Dermis microvascular lymphatic vessel endothelial cell (primary cell): ENCODE measurements around the gene FAM200C. TPM values are rescaled to one million over a fixed set of nuclear protein-coding genes. Genes with fewer than 3 reads are reported as not detected.

Source experiments
- DNase-seq, 2 donors: peaks; one replicate each; pipeline versions ENCODE4 v3.0.0 to v3.0.0-alpha.2; 2010; ENCODE audit warnings: low read depth in 2 of 2
- total RNA-seq: library from RNA; depleted of rRNA; stranded (reverse); fragments of >200 nt; gene quantifications from 2 replicates; pipeline ENCODE4 v1.2.1, GENCODE V29; 2014

The FAM200C gene
- total RNA-seq, 1 donor from 2014 or later: 3.1 TPM

DNA sequence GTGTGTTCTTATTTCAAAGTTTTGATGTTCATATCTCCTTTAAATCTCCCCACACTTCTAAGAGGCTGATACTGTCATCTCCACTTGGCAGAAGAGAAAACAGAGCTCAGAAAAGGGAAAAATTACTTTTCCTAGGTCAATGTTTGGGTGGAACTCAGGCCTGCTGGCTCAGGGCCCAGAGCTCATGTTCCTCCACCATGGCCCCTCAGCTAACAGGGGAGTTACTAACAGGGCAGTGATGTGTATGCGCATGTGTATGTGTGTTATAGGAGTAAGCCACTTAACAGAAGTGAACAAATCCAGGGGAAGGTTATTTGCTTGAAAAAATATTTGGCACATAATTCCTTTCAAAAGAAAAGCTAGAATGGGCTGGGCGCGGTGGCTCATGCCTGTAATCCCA is 32.0 kb downstream of the FAM200C start:
- no peak for DNase-seq

DNA sequence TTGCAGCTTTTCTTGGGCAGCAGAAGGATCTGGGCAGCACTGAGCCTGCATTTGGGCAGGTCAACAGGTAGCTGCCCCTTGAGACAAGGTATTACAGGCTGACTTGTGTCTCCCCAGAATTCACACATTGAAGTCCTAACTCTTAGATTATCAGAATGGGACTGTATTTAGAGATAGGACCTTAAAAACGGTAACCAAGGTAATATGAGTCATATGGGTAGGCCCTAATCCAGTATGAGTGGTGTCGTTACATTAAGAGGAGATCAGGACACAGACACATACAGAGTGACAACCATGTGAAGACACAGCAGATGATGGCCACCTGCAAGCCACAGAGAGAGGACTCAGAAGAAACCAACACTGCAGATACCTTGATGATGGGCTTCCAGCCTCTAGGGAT is 32.6 kb downstream of the FAM200C start:
- no peak for DNase-seq

DNA sequence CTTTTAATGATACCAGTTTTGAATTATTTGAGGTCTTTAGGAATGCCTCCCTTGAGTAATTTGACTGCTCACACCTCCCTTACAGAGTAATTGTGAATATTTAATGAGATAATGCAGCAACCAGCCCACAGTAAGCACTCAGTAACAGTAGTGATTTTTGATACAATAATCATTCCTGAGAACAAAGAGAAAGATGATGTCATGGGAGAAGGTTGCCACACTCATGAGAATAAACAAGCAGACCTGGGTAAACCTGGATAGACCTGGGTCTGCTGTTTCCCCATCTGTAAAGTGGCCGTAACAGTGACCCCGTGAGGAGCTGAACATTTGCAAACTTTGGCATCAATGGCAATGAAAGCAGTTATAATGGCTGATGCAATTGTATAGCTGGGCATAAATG is 33.6 kb downstream of the FAM200C start:
- DNase-seq: no peak

DNA sequence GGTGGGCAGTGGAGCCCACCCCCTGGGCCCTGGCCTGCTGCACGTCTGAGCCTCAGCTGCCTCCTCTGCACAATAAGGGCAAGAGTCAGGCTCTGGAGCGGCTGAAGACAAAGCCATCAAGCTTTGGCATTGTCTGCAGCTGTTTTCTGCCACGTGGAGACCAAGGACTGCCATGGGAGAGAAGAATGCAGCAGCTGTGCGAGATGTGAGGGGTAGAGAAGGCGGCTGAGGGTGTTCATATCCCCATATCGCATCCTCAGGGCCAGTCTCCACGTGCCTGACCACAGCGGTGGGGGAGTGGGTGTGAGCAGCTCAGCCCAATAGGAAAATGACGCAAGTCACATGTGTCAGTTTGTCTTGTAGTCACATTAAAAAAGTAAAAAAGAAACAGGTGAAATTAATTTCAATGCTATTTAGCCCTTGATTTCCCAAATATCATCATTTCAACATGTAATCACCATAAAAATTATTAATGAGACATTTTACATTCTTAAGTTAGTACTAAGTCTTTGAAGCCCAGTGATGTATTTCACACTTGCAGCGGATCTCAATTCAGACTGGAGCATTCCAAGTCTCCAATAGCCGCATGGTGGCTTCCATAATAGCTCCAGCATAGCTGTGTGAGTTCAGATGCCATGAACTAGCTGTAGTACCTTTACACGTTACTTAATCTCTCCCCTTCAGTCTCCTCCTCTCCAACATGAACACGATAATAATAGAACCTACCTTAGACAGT is 36.0 kb downstream of the FAM200C start:
- no peak for DNase-seq

DNA sequence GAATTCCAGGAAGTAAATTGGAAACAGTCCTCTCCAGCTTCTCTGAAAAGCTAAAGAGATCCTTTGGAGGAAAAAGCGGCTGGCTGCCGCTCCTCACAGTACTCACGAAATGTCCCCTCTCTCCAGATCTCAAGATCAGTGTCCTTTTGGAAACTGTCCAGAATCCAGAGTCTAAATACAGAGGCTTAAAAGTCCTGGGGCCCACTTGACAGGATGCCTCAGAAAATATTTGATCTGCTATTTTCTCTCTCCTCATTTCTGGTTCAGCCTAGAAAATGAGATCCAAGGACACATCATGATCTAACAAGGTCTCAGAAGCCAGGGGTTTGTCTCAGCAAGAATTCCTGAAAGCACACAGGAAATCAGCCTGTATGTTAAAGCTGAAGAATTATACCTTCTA is 36.6 kb downstream of the FAM200C start:
- no peak for DNase-seq

DNA sequence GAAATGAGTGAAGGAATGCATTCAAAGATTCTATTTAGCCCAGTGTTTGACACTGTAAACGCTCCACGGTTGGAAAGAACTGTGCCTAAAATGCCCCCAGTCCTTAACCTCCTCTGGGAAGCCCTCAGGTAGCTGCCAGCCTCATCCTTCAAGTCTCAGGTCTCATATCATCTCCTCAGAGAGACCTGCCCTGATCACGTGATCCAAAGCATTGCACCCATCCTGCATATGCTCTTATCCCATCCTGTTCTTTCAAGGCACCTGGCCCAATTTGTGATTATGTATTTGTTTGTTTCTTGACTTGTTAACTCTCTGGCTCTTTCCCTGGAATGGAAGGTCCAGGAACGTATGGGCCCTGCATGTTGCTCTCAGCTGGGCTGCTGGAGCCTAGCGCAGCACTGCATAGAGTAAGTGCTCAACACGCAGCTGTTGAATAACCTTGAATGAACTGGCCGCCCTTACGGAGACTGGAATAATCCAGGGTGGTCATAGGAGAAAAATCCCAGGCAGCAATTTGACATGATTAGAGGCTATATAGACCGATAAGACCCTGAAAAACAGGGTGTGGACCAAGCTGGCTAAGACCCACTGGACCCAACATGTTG is 38.1 kb downstream of the FAM200C start:
- no peak for DNase-seq

DNA sequence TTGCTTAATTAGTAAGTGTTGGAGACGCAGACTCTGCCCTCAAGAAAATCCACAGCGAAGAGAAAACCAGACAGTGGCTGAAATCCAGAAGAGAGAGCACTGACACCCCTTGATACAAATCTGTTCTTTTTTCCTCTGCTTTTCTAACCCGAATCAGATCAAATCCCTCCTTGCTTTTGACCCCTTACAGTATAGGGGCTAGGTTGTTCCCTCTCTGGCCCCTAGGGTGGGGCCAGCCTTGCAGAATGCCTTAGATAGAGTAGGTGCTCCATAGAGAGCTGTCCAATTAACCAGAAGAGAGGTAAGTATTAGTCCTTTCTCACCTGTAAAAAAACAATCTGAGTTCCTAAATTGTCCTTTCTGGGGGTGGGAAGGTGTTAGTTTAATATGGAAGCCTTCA is 39.5 kb downstream of the FAM200C start:
- no peak for DNase-seq

DNA sequence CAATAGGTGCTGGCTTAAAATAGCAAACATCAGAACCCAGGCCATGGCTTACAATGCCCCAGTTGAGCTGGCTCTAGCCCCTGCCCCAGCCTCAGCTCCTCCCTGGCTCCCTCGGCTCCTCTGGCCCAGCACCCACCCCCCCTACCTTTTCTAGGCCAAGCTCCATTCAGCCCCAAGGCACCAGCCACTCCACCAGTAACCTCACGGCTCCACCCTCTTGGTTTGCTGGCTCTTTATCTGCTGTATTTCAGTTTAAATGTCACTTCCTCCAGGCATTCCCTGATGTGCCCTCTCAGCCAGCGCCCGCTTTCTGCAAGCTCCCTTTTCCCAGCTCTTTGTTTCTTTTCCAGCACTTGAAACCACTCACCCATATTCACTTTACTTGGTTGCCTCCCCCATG is 40.0 kb downstream of the FAM200C start:
- DNase-seq: no peak

DNA sequence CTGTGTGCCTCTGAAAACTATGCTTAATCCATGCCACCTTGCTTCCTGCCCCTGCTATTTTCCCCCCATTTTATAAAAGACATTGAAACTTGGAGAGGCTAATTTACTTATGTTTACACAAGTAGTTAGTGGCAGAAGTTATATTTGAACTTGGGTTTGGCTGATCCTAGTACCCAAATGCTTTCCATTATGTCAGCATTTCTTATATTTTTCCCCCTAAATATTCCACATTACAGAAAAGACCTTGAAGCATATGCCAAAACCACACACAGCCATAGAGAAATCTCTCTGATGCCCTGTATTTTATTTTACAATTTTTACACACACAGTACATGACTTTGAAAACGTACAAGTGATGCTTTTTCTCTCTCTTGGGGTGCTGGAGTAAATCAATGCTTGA is 40.6 kb downstream of the FAM200C start:
- no peak for DNase-seq

DNA sequence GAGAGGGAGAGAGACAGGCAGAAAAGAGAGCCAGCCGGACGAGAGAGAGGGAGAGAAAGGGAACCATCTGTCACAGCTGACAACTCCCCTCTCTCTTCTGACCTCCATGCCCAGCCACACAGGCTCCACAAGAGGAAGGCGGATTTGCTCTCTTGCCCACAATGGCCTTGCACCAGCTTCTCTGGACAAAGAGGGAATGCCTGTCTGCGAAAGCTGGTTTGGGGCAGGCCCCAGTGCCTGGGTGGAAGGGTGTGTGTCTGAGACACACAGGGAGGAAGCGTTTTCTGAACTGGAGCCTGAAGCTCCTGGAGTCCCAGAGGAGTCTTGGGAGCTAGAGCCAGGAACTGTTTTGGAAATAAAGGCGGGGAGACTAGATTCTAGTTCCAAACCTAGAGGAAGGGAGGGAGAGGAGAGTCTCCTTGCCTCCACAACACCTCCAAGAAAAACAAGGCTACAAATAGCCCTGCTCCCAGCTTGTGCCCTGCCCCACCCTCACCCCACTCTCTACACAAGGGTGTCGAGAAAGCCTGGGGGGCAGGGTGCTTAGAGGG is 41.9 kb downstream of the FAM200C start:
- no peak for DNase-seq

DNA sequence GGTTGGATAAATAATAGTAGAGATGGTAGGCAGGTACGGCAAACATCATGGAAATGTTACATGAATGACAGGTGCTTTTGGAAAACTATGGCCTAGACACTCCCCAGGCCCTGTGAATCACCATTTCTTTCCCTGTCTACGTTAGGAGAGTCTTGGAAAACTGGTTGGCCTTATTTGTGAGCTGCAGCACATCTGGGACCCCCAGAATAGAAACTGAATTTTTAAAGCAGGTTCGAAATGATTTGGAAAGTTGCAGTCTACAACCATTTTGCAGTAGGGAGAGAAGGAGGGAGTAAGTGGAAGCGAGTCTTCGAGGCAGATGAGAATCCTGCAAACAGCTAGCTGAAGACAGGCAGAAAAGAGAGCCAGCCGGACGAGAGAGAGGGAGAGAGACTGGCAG is 42.5 kb downstream of the FAM200C start:
- no peak for DNase-seq

DNA sequence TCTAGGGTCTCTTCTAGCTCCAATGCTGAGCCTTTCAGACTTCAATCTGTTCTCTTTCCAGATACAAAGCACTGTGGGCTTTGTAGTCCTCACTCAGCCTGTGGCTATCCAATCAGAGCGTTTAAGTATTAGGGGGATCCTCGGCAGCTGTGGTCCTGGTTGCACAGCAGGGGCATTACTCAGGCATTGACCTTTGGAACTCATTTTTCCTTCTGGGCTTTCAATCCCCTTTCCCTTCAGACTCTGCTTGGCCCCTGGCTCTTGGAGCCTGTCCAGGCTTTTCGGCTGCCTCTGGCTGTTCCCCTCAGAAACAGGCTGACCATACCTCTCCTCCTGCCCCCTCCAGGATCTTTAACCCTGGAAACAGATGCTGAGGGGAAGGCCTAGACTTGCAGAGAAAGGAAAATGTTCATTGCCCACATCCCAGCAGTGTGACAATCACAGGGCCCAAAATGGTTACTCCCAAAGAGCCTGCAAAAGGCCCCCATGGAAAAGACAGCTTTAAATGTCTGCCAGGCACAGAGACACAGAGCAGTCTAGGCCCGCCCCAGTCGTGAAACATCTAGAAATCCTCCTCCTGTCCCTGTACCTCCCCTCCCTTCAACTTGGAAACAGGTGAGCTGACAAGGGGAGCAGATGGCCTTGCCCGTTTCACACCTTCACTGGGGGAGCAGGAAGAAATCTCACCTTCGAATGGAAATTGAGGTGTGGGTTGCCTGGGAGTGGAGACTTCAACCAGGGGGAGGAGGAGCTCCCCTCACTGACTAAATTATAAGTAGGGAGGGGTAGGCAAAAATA is 43.1 kb downstream of the FAM200C start:
- DNase-seq: no peak

DNA sequence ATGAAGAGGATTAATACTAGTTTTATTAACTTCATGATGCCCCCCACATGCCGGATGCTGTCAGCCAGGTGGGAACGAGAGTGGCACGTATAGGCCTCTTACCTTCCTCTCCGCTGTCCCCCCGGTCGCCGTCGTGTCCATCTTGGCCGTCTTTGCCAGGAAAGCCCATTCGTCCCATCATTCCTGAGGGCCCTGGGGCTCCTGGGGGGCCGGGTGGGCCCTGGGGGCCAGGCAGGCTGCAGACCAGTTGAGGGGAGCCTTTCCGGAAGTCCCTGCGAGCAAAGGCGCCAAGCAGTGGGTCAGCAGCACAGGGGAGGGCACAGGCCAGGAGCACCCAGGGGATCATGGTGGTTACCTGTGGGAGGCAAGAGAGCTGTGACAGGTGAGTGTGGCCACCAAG is 45.2 kb downstream of the FAM200C start:
- DNase-seq: no peak

DNA sequence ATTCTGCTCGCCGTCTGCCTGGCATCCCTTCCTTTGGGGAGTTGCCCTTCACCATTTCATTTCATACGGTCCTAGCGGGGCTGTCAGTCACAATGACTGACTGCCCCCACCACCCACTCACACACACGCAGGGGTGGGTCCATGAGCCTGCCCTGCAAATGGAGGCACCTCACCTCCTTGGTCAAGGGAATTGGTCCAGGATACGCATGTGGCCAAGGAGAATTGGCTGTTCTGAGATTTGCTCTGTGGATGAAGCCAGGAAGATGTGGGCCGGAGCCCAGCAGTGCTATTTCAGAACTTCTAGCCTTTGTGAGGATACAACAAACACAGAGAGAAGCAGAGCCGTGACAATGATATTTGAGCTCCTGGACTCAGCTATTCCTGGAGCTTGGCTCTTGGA is 46.5 kb downstream of the FAM200C start:
- no peak for DNase-seq

DNA sequence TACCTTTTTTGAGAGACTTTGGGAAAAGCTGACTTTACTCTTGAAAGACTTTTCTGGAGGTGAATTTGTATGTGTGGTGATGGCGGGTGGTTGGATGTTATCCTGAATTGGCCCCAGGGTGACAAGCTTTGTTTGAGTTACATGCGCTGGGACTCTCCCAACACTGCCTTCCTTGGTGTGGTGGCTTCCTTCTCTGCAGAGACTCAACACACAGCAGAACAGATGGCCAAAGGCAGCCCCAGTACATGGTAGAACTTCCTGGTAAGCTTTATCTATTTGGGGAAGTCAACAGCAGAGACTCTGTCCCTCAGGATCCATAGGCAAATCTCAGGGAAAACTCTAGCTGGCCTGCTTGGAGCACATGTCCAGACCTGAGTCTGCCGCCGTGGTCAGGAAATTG is 47.5 kb downstream of the FAM200C start:
- DNase-seq: no peak

DNA sequence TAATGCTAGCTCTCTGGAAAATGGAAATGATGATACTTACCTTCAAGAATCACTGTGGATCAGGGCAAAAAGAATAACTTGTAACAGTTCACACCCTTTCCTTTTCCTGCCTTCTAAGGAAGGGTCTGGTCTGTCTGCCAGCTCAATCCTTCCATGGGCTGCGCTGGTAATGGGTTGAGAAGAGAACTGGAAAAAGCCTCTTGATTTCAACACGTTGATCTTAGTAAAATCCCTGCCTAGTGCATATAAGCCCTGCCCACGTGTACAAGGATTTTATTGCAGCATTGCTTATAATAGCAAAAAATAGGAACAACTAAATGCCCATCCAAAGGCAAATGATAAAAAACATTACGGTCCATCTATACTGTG is 49.9 kb downstream of the FAM200C start:
- no peak for DNase-seq

DNA sequence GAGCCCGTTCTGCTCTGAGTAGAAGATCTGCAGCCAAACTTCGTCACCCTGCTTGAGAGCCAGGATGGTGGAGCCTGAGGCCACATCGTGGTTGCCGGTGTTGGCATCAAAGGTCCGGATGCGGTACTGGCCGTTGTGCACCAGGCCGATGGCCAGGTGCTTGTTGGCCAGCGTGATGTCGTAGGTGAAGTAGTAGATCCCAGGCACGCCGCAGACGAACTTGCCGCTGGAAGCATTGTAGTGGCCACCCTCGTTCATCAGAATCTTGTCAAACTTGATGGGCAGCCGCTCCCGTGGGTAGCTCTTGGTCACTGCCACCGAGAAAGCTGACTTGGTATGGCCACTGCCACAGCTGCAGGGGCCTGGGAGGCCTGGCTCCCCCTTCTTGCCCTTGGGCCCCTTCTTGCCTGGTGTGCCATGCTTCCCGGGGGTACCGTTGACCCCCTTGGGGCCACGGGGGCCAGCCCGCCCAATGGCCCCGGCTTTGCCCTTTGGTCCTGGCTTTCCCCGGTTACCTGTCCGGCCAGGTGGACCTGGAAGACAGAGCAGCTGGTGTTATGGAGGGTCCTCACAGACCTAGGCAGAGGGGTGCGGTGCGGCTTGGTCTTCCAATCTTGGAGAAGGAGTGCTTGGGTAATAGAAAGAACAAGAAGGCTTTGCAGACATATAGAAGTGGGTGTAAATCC is 50.5 kb downstream of the FAM200C start:
- DNase-seq: no peak

DNA sequence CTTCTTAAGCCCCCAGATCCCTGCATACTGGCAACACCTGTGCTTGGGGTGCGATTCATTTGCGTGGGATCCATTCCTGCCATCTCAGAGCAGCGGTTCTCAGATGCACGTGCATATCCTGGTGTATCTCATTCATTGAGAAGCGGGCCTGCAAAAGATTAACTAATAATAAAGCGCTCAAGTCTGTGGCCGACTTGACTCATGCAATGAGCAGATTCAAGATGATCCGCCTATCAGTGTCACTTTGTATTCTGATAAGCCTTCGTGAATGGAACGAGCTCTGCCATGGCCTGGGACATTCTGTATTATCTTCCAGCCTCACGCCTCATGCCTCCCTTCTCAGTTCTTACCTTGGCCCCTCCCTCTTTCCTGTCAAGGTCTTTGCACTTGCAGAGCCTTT is 51.8 kb downstream of the FAM200C start:
- no peak for DNase-seq

DNA sequence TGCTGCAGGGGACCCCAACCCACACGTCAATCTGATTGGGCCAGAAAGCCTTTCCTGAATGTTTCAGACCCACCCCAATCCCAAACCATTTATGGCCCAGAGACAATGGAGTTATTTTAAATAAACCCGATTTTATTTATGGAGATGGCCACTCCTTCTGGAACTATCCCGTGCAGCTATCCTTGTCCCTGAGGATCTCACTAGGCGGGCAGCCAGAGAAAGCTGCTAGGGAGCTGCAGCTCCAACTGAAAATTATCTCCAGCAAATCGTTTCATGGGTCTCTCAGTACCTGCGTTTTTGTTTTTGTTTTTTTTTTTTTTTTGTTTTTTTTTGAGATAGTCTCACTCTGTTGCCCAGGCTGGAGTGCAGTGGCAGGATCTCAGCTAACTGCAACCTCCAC is 52.4 kb downstream of the FAM200C start:
- no peak for DNase-seq
